Measurements from ENCODE around the gene LHFPL3.

Gene LHFPL3

DNA sequence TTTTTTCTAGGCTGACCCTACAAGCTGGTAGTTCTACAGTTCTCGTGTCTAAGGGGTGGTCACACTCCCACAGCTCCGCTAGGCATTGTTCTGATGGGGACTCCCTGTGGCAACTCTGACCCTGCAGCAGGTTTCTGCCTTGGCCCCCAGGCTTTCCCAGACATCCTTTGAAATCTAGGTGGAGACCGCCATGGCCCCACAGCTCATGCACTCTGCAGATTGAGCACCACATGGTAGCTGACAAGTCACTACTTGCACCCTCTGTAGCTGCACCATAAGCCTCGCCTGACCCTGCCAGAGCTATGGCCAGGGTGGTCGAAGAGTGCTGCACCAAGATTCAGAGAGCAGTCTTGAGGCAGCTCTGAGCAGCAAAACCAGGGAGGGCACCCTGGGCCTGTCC, 275.6 kb downstream of the LHFPL3 start:
- TF ChIP-seq POLR2AphosphoS5 (IDR thresholded peaks at IDR 0.05; ENCODE audit: low read depth) = no peak
- TF ChIP-seq SPI1 (IDR thresholded peaks at IDR 0.05; ENCODE audit: borderline replicate concordance, low read depth) = no peak
- TF ChIP-seq CTCF (IDR thresholded peaks at IDR 0.05; ENCODE audit: insufficient read depth, low read length) = no peak
- TF ChIP-seq REST (IDR thresholded peaks at IDR 0.05; ENCODE audit: insufficient replicate concordance, low read depth) = no peak
- no peak for TF ChIP-seq GABPA (IDR thresholded peaks at IDR 0.05; ENCODE audit: low read depth)
- H3K4me3 ChIP-seq (replicated peaks; ENCODE audit: insufficient read depth, low read length) = no peak overlapping the region
- no peak overlapping the region for H3K27ac ChIP-seq (replicated peaks)
- H3K27me3 ChIP-seq (ENCODE audit: insufficient read depth, poor library complexity, severe bottlenecking) = no peaks in the 10 kb centered on the region
- no peak for DNase-seq (ENCODE audit: low read depth in 1 of 2, low spot score in 1 of 2)

DNA sequence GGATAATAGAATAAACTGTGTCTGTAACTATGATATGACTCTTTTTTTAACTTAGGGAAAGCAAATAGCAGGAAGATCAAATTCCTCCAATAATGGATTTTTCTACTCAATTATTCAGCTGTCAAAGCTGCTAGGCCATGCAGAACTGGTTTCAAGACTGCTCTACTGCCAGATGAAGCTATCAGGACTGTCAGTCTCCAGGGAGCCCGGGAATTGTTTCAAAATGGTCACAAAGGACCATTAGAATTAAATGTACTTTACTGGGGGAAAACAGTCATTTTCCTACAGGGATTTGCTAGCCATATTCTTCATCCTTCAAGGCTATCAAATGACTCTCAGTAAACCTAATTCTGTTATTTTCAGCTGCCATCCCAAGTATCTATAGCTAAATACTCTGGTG, 276.3 kb downstream of the LHFPL3 start:
- Histone ChIP-seq H3K27ac (replicated peaks) (no peak overlapping the region), H3K4me3 (replicated peaks; ENCODE audit: insufficient read depth, low read length) (no peak overlapping the region), H3K27me3 (ENCODE audit: insufficient read depth, poor library complexity, severe bottlenecking) (no peaks in the 10 kb centered on the region)
- no peak for DNase-seq (ENCODE audit: low read depth in 1 of 2, low spot score in 1 of 2)
- TF ChIP-seq REST (IDR thresholded peaks at IDR 0.05; ENCODE audit: insufficient replicate concordance, low read depth) (no peak), POLR2AphosphoS5 (IDR thresholded peaks at IDR 0.05; ENCODE audit: low read depth) (no peak), CTCF (IDR thresholded peaks at IDR 0.05; ENCODE audit: insufficient read depth, low read length) (no peak), GABPA (IDR thresholded peaks at IDR 0.05; ENCODE audit: low read depth) (no peak), SPI1 (IDR thresholded peaks at IDR 0.05; ENCODE audit: borderline replicate concordance, low read depth) (no peak)

DNA sequence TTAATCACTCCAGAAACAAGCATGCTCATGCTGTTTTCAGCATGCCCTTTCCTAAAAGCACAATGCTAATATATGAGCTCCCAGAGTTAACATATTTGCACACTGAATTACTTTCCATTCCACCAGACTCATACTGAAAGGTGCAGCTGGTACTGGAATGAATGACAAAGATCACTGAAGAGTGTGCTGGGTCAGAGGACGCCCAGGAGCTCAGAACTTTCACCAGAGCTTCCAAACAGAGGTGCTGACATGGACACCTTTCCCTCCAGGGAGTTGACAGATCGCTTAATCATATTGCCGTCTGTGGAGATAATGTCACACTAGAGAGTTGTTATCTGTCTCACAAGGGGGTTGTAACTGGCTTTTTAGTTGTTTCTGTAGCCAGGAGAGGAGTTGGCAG, 292.9 kb downstream of the LHFPL3 start:
- Histone ChIP-seq H3K4me3 (replicated peaks; ENCODE audit: insufficient read depth, low read length) (no peak overlapping the region), H3K27ac (replicated peaks) (no peak overlapping the region), H3K27me3 (ENCODE audit: insufficient read depth, poor library complexity, severe bottlenecking) (peaks cover 5% of the 10 kb centered on the region)
- TF ChIP-seq REST (IDR thresholded peaks at IDR 0.05; ENCODE audit: insufficient replicate concordance, low read depth) (no peak), CTCF (IDR thresholded peaks at IDR 0.05; ENCODE audit: insufficient read depth, low read length) (no peak), GABPA (IDR thresholded peaks at IDR 0.05; ENCODE audit: low read depth) (no peak), POLR2AphosphoS5 (IDR thresholded peaks at IDR 0.05; ENCODE audit: low read depth) (no peak)
- DNase-seq (ENCODE audit: low read depth in 1 of 2, low spot score in 1 of 2) = no peak
